ENCODE results near the gene EPDR1.

The EPDR1 gene

DNA sequence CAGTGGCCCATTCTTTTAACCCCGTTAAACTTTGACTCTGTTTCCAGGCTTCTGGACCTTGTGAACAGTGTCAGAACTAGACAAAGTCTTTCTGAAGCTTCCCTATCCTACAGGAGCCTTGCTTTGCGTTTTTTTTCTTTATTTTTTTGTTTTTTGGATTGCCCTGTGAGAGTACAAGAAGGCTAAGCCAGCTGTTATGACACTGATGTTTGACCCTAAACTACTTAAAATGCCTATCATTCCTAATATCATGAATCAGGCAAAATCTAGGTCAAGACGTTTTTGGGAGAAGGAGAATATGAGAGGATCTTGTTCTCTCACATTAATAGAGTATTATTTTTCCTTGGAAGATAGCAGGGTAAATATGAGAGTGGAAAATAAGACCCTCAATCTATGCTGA, 79.8 kb downstream of the EPDR1 start:
- Histone ChIP-seq H3K27me3 (ENCODE audit: control insufficient read depth, insufficient read depth, low read length) (no peaks in the 10 kb centered on the region), H3K9me3 (ENCODE audit: control insufficient read depth, insufficient read depth, low read length) (no peaks in the 10 kb centered on the region), H3K36me3 (ENCODE audit: control insufficient read depth, insufficient read depth, low read length) (no peaks in the 10 kb centered on the region), H3K4me3 (ENCODE audit: low read length) (no peak overlapping the region), H3K27ac (ENCODE audit: low read length) (no peak overlapping the region), H3K4me1 (ENCODE audit: control insufficient read depth, insufficient read depth, low read length) (no peaks in the 10 kb centered on the region)
- no peak for DNase-seq (ENCODE audit: low read depth, low spot score)
- no CpG with 5 or more reads among the region's 3 CpGs for WGBS (ENCODE audit: insufficient coverage, insufficient read length)

All from iPS DF 6.9 (cell line).